Left renal pelvis (tissue), 4 donors: ENCODE results near the gene DPEP3. TPM values are rescaled to one million over a fixed set of nuclear protein-coding genes. Genes with fewer than 3 reads are reported as not detected.
"Not testable (repeated sequence)": the region's sequence is repeated elsewhere in the genome, so short reads cannot be mapped to it uniquely, and the experiment has no call there.

Experiments
- DNase-seq, 4 donors: peaks; one replicate each; pipeline ENCODE4 v3.0.0-alpha.2; 2013; ENCODE audit warnings: low read depth in 4 of 4, low spot score in 3 of 4
- polyA plus RNA-seq, 4 donors: library from polyadenylated mRNA; unstranded; fragments of 120-200 nt; gene quantifications; one replicate each; pipeline ENCODE4 v1.2.1, GENCODE V29; 2013; ENCODE audit not compliant: insufficient read length in 4 of 4

The DPEP3 gene
- polyA plus RNA-seq, 4 donors = 0.07 to 0.09 TPM; not detected in 2

GRCh38 chr16:67946128-67946569, 34.1 kb downstream of the DPEP3 start:
- no peak for DNase-seq

GRCh38 chr16:67945392-67945933, 34.8 kb downstream of the DPEP3 start:
- DNase-seq = no peak

- no peak for DNase-seq
Measured at GRCh38 chr16:67944690-67945391, 35.5 kb downstream of the DPEP3 start.

DNA sequence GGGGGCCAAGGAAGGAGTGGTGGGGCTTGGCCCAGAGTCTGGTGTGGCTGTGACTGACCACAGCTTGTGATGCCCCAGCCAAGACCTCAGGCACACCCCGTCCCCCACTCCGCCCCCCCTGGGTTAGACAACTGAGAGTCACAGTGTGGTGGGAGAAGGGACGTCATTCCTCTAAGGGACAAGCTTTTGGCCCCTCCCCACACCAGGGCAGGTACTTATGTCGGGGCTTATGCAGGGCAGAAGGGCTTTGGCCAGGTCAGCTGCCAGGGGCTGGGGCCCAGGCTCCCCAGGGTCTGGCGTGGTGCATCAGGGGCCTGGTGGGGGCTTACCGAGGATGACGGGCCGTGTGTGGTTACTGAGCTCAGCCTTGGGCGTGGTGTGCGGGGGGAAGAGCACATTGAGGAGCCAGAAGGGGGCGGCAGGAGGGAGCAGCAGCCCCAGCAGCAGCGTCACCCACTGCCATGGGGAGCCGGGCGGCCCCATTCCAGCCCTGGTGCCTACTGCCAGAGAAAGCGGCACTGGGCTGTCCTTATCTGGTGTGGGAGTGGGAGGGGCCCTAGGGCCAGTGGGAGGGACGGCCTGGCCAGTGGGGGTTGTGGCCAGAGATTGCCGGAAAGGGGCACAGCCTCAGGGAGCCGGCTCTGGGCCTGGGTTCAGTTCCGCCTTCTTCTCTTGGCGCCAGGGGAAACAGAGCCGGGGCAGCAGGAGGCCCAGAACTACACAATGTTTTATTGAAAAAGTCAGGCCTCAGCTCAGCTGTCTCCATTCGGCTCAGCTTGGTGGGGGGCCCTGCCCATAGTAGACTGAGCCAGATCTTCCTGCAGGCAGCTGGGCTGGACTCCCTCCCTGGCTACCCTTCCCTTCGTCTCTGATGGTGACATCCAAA, 36.4 kb downstream of the DPEP3 start, which contains the start of gene LCAT:
TSS of gene LCAT (minus strand) at position 502 of the 886 bp plus-strand sequence. CDS start at position 483, 19 bp downstream.
- no peak for DNase-seq

GRCh38 chr16:67943256-67943618, 37.1 kb downstream of the DPEP3 start:
- DNase-seq = no peak

- DNase-seq = no peak
Measured at GRCh38 chr16:67942510-67943255, 37.6 kb downstream of the DPEP3 start.

- DNase-seq = no peak
Measured at GRCh38 chr16:67942200-67942509, 38.1 kb downstream of the DPEP3 start.

DNA sequence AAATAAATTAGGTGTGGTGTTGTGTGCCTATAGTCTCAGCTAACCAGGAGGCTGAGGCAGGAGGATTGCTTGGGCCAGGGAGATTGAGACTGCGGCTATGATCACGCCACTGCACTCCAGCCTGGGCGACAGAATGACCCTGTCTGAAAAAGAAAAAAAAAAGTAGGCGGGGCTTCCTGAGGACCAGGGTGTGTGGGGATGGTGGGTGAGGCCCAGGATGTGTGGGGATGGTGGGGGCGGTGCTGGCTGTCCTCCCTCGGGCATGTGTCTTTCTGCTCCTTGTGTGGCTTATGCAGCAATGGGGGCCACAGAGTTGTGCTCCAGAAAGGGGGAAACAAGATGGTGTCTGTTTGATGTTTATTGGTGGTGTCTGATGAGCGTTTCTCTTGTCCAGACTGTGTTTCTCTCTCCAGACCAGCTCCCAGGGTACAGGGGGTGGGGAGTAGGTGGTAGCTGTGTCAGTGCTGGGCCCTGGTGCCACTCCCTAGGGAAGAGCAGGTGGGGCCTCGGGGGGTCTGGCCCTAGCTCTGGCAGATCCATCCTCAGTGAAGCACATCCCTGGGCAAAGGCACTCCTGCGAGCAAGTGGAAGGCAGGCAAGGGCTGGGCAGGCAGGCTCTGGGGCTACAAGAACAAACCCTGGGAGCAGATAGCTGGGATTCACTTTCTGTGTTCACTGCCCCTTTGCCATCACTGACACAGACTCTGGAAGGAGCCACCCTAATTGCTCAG, 38.7 kb downstream of the DPEP3 start:
- DNase-seq = no peak

- DNase-seq = no peak
Measured at GRCh38 chr16:67940446-67941089, 39.7 kb downstream of the DPEP3 start.

- no peak for DNase-seq
Measured at GRCh38 chr16:67939507-67940445, 40.5 kb downstream of the DPEP3 start.

DNA sequence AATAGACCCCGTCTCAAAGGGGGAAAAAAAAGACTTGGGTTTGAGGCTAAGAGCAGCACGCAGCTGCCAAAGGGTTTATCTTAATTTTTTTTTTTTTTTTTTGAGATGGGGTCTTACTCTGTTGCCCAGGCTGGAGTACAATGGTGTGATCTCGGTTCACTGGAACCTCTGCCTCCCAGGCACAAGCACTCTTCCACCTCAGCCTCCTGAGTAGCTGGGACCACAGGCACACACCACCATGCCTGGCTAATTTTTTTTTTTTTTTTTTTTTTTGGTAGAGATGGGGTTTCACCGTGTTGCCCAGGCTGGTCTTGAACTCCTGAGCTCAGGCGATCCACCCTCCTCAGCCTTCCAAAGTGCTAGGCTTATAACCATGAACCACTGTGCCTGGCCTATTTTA, 42.6 kb downstream of the DPEP3 start:
- not testable (repeated sequence) for DNase-seq

- peak in 1 of 4 donors; percentile 20 for DNase-seq
Measured at GRCh38 chr16:67936880-67937605, 43.3 kb downstream of the DPEP3 start.

GRCh38 chr16:67936124-67936879, 44.0 kb downstream of the DPEP3 start, which contains the start of gene PSMB10:
Gene PSMB10 (minus strand): TSS chr16:67936850. CDS start chr16:67936749, 101 bp downstream.
- peak; percentile 18 to 37 (median 24) for DNase-seq

DNA sequence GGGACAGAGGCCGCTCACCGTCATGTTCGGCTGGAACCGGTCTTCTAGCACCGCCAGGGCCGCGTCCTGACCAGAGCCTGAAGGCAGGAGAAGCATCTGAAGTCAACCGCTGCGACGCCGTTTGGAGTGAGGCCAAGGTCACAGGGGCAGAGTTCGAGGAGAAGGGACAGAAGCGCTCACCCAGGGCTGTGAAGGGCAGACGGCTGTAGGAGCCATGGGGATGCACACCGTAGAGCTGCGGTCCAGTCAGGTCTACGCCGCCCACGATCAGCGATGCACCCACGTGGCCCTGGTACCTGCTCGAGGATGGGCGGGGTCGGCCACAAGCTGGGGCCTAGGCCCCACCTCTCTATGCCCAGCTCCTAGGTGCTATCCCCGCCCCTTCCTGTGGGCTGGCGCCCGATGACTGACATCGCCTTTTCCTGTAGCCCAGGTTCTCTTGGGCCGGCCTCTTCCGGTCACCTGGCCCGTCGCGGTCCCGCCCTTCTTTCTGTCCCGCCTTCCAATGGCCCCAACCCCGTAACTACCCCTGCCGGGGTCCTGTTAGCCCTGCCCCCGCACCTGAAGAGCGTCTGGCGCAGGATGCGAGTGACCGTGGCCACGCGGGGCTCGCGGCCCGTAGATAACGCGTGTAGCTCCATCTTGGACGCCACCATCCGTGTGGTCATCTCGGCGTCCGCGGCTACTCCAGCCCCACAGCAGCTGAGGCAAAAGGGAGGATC, 44.7 kb downstream of the DPEP3 start:
- peak; percentile 84 to 93 (median 92) for DNase-seq

- no peak for DNase-seq
Measured at GRCh38 chr16:67935101-67935401, 45.2 kb downstream of the DPEP3 start.

DNA sequence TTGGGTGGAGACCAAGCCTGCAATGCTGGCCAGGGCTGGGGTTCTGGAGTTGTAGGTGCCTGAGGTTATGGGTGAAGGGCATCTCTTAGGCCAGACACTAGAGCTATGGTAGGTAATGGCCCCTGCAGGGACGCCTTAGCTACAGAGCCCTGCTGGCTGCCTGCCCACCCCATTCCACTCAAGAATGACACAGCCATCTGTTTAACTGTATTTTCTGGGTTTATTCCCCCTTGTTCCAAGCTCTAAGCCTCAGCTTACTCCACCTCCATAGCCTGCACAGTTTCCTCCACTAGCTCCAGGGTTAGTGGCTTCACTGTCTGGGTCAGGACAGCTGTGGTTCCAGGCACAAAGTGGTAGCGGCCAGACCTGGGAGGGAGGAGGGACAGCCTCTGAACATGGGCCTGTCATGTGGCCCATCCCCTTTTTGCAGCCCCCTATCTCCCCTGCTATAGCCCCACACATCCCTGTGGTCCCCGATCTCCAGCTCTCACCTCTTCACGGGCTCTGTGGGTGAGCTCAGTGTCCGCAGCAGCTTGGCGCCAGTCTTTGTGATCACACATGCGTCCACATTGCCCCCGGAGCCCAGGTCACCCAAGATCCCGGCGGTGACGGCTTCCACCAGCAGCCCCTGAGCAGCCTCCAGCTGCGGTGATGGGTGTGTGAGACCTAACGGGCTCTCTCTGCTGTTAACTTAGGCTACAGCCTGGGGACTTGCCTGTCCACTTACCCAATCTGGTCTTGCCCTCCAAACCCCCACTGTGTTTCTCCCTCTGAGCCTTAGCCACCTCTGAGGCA, 45.8 kb downstream of the DPEP3 start:
- no peak for DNase-seq
